Neural cell (in vitro differentiated cells): ENCODE data around the gene ILF3. TPM values are rescaled to one million over a fixed set of nuclear protein-coding genes. Genes with fewer than 3 reads are reported as not detected.

Source experiments
- H2AFZ ChIP-seq: fragments of 200-600, 300-800 bp; sonication (generic), shearing (Covaris generic); 2 replicates; pipeline ENCODE4 v1.6.0; 2014; ENCODE audit warnings: low read depth, mild to moderate bottlenecking, antibody characterized with exemption, low read length, moderate library complexity
- H3F3A ChIP-seq: fragments of 200-600 bp; shearing (Covaris generic); 2 replicates; pipeline ENCODE4 v1.6.1; 2016; ENCODE audit warnings: mild to moderate bottlenecking, moderate library complexity, mixed read lengths, antibody characterized with exemption, low read length; ENCODE audit not compliant: insufficient read depth, poor library complexity, severe bottlenecking
- H3K27ac ChIP-seq: fragments of 200-600, 300-800 bp; sonication (generic), shearing (Covaris generic); 2 replicates; pipeline ENCODE4 v1.5.1; 2014; ENCODE audit warnings: mild to moderate bottlenecking, low read length, moderate library complexity
- H3K27me3 ChIP-seq: fragments of 300-800, 200-600 bp; sonication (generic), shearing (Covaris generic); 2 replicates; pipeline ENCODE4 v1.6.0; 2014; ENCODE audit warnings: mild to moderate bottlenecking, low read depth, low read length, moderate library complexity; ENCODE audit not compliant: insufficient read depth
- H3K36me3 ChIP-seq: fragments of 300-800, 200-600 bp; sonication (generic), shearing (Covaris generic); 2 replicates; pipeline ENCODE4 v1.5.1; 2014; ENCODE audit warnings: mild to moderate bottlenecking, antibody characterized with exemption, low read length, moderate library complexity; ENCODE audit not compliant: insufficient read depth
- H3K4me2 ChIP-seq: fragments of 300-800, 200-600 bp; sonication (generic), shearing (Covaris generic); 2 replicates; pipeline ENCODE4 v1.6.0; 2014; ENCODE audit warnings: mild to moderate bottlenecking, low read length
- H3K4me3 ChIP-seq: fragments of 300-800, 200-600 bp; sonication (generic), shearing (Covaris generic); 2 replicates; pipeline ENCODE4 v1.5.1; 2014; ENCODE audit warnings: mild to moderate bottlenecking, low read length, moderate library complexity
- H3K79me2 ChIP-seq: fragments of 200-600 bp; shearing (Covaris generic); replicated peaks from 2 replicates; pipeline ENCODE4 v1.6.0; 2014; ENCODE audit warnings: mild to moderate bottlenecking, low read length, moderate library complexity; ENCODE audit not compliant: insufficient read depth
- H3K9ac ChIP-seq: fragments of 300-800, 200-600 bp; sonication (generic), shearing (Covaris generic); 2 replicates; pipeline ENCODE4 v1.6.1; 2016; ENCODE audit warnings: mild to moderate bottlenecking, low read length, mixed read lengths
- H3K9me2 ChIP-seq: fragments of 200-600 bp; shearing (Covaris generic); 2 replicates; pipeline ENCODE4 v1.6.1; 2016; ENCODE audit warnings: mild to moderate bottlenecking, low read length, mixed read lengths; ENCODE audit not compliant: insufficient read depth
- H3K9me3 ChIP-seq: fragments of 200-600, 300-800 bp; sonication (generic), shearing (Covaris generic); 2 replicates; pipeline ENCODE4 v1.6.1; 2016; ENCODE audit warnings: mild to moderate bottlenecking, mixed run types, low read length, moderate library complexity, mixed read lengths
- H4K20me1 ChIP-seq: fragments of 200-600 bp; shearing (Covaris generic); 2 replicates; pipeline ENCODE4 v1.6.1; 2016; ENCODE audit warnings: mild to moderate bottlenecking, mixed run types; ENCODE audit not compliant: insufficient read depth
- CTCF ChIP-seq: fragments of 450-650 bp; IDR thresholded peaks from 2 replicates; pipeline ENCODE4 v1.5.1; 2014; ENCODE audit warnings: antibody characterized with exemption, mild to moderate bottlenecking, moderate library complexity; ENCODE audit not compliant: poor library complexity, severe bottlenecking
- EP300 ChIP-seq: fragments of 450-650 bp; conservative IDR thresholded peaks from 2 replicates; pipeline ENCODE4 v1.6.1; 2014; ENCODE audit warnings: antibody characterized with exemption, mild to moderate bottlenecking, moderate library complexity; ENCODE audit not compliant: poor library complexity, severe bottlenecking
- EZH2 ChIP-seq: fragments of 200-600, 300-800 bp; shearing (Covaris generic), sonication (generic); IDR thresholded peaks from 2 replicates; pipeline ENCODE4 v1.6.1; 2014; ENCODE audit warnings: antibody characterized with exemption, low read length, borderline replicate concordance, mild to moderate bottlenecking; ENCODE audit not compliant: insufficient read depth, poor library complexity, severe bottlenecking
- MXI1 ChIP-seq: fragments of 450-650 bp; conservative IDR thresholded peaks from 2 replicates; pipeline ENCODE4 v1.6.1; 2014; ENCODE audit warnings: antibody characterized with exemption, mild to moderate bottlenecking; ENCODE audit not compliant: poor library complexity, severe bottlenecking
- POLR2AphosphoS5 ChIP-seq: IDR thresholded peaks from 2 replicates; pipeline ENCODE4 v1.6.1; 2012
- RAD21 ChIP-seq: fragments of 450-650 bp; conservative IDR thresholded peaks from 2 replicates; pipeline ENCODE4 v1.6.1; 2014; ENCODE audit warnings: antibody characterized with exemption, mild to moderate bottlenecking, moderate library complexity
- REST ChIP-seq: IDR thresholded peaks from 2 replicates; pipeline ENCODE4 v1.6.1; 2012; ENCODE audit warnings: borderline replicate concordance
- SMC3 ChIP-seq: fragments of 450-650 bp; conservative IDR thresholded peaks from 2 replicates; pipeline ENCODE4 v1.6.1; 2014; ENCODE audit warnings: antibody characterized with exemption, mild to moderate bottlenecking, moderate library complexity; ENCODE audit not compliant: poor library complexity
- TAF1 ChIP-seq: IDR thresholded peaks from 2 replicates; pipeline ENCODE4 v1.6.1; 2012; ENCODE audit warnings: low read depth
- polyA plus RNA-seq: library from polyadenylated mRNA; depleted of rRNA; stranded (reverse); fragments of >200 nt; gene quantifications from 2 replicates; pipeline ENCODE4 v1.2.3, GENCODE V29; 2014

The ILF3 gene
- polyA plus RNA-seq, 1 donor from 2014 or later: 464 TPM

- H2AFZ ChIP-seq: no peak overlapping the region
- H3K36me3 ChIP-seq: no peaks in the 10 kb centered on the region
- H3K9me3 ChIP-seq: no peaks in the 10 kb centered on the region
- peaks cover 16% of the 10 kb centered on the region for H4K20me1 ChIP-seq
- H3K4me3 ChIP-seq: peak overlapping the region; percentile 97
- no peaks in the 10 kb centered on the region for H3F3A ChIP-seq
- no peak overlapping the region for H3K27ac ChIP-seq
- peak overlapping the region; percentile 83 for H3K9ac ChIP-seq
- TF ChIP-seq EP300 (no peak), RAD21 (no peak), CTCF (no peak), MXI1 (no peak), TAF1 (no peak), POLR2AphosphoS5 (no peak), REST (no peak), EZH2 (no peak), SMC3 (no peak)
- peak overlapping the region; percentile 96 for H3K4me2 ChIP-seq
- H3K9me2 ChIP-seq: no peaks in the 10 kb centered on the region
- H3K79me2 ChIP-seq: peaks cover 39% of the 10 kb centered on the region
- H3K27me3 ChIP-seq: no peaks in the 10 kb centered on the region
Measured at GRCh38 chr19:10719466-10719961, 65.4 kb downstream of the ILF3 start.

- Histone ChIP-seq H3K27me3 (no peaks in the 10 kb centered on the region), H3K9me3 (no peaks in the 10 kb centered on the region), H3K27ac (no peak overlapping the region), H3K36me3 (no peaks in the 10 kb centered on the region), H2AFZ (no peak overlapping the region), H3K4me2 (no peak overlapping the region), H3K9ac (no peak overlapping the region), H3K79me2 (peaks cover 43% of the 10 kb centered on the region), H4K20me1 (peaks cover 16% of the 10 kb centered on the region), H3K9me2 (no peaks in the 10 kb centered on the region), H3K4me3 (no peak overlapping the region), H3F3A (no peaks in the 10 kb centered on the region)
- TF ChIP-seq SMC3: no peak
- no peak for TF ChIP-seq TAF1
- no peak for TF ChIP-seq REST
- TF ChIP-seq EP300: no peak
- TF ChIP-seq POLR2AphosphoS5: no peak
- TF ChIP-seq EZH2: no peak
- TF ChIP-seq MXI1: no peak
- TF ChIP-seq RAD21: no peak
- TF ChIP-seq CTCF: no peak
Measured at GRCh38 chr19:10720607-10721125, 66.5 kb downstream of the ILF3 start.
